DND-41 (cell line): ENCODE measurements around the gene PROB1.
A peak's percentile ranks its signal among the peaks of the same experiment; 100 is the strongest.

Experiments used
- ATAC-seq: fragments of 200-7000 bp; cut with Tn5 transposase; 3 replicates; pipeline ENCODE4 v1.9.1; 2021; ENCODE audit warnings: low read depth; ENCODE audit not compliant: insufficient read depth
- DNase-seq: peaks from one replicate; pipeline ENCODE4 v3.0.0-alpha.2; 2020
- H2AFZ ChIP-seq: 2 replicates; pipeline ENCODE4 v1.6.0; 2012; ENCODE audit warnings: low read depth, low read length
- H3K27ac ChIP-seq: 2 replicates; pipeline ENCODE4 v1.5.1; 2012; ENCODE audit warnings: low read length, inconsistent platforms
- H3K27me3 ChIP-seq: fragments of 200-600 bp; sonication (generic); 2 replicates; pipeline ENCODE4 v1.6.0; 2012; ENCODE audit warnings: low read length, mild to moderate bottlenecking, inconsistent platforms; ENCODE audit not compliant: insufficient read depth, poor library complexity
- H3K36me3 ChIP-seq: 2 replicates; pipeline ENCODE4 v1.5.1; 2012; ENCODE audit warnings: low read length, inconsistent platforms; ENCODE audit not compliant: insufficient read depth
- H3K4me1 ChIP-seq: 2 replicates; pipeline ENCODE4 v1.5.1; 2012; ENCODE audit warnings: mild to moderate bottlenecking, low read length; ENCODE audit not compliant: insufficient read depth
- H3K4me2 ChIP-seq: 2 replicates; pipeline ENCODE4 v1.6.0; 2012; ENCODE audit warnings: mild to moderate bottlenecking, moderate library complexity, low read length, inconsistent platforms; ENCODE audit not compliant: insufficient read depth
- H3K4me3 ChIP-seq, 2 experiments: fragments of 200-600 bp in 1 of 2; shearing (Covaris generic) in 1 of 2; 2 replicates each; pipeline ENCODE4 v1.5.1; 2012 to 2016; ENCODE audit warnings: inconsistent platforms in 2 of 2, low read length in 2 of 2, mild to moderate bottlenecking in 2 of 2, low read depth in 1 of 2, moderate library complexity in 1 of 2
- H3K79me2 ChIP-seq: 2 replicates; pipeline ENCODE4 v1.6.0; 2012; ENCODE audit warnings: low read length, inconsistent platforms; ENCODE audit not compliant: insufficient read depth
- H3K9ac ChIP-seq: 2 replicates; pipeline ENCODE4 v1.6.0; 2012; ENCODE audit warnings: low read depth, mild to moderate bottlenecking, inconsistent platforms, low read length, moderate library complexity
- H3K9me3 ChIP-seq: 2 replicates; pipeline ENCODE4 v1.5.1; 2012; ENCODE audit warnings: low read length, moderate library complexity, mild to moderate bottlenecking, inconsistent platforms; ENCODE audit not compliant: insufficient read depth, severe bottlenecking
- H4K20me1 ChIP-seq: 2 replicates; pipeline ENCODE4 v1.6.0; 2012; ENCODE audit warnings: low read length; ENCODE audit not compliant: insufficient read depth
- CTCF ChIP-seq: IDR thresholded peaks from 2 replicates; pipeline ENCODE4 v1.5.1; 2012; ENCODE audit warnings: borderline replicate concordance, low read length, moderate library complexity, mild to moderate bottlenecking; ENCODE audit not compliant: poor library complexity, severe bottlenecking; ENCODE audit errors: extremely low read depth
- EZH2 ChIP-seq: IDR thresholded peaks from 3 replicates; pipeline ENCODE4 v1.6.1; 2012; ENCODE audit warnings: borderline replicate concordance, low read depth, mild to moderate bottlenecking, moderate library complexity, low read length, inconsistent platforms; ENCODE audit not compliant: severe bottlenecking

Gene PROB1

GRCh38 chr5:139383275-139383992, 11.5 kb downstream of the PROB1 start, which contains the start of gene SLC23A1:
TSS of gene SLC23A1 (minus strand) at chr5:139383297. CDS start at chr5:139383253, 44 bp downstream.
- Histone ChIP-seq H3K4me2 (peak within 1 kb of the TSS; percentile 46; the same call in 1 of the 2 replicates), H3K27me3 (no peaks in the 10 kb centered on the region), H3K79me2 (peaks cover 33% of the 10 kb centered on the region), H3K27ac (peak within 1 kb of the TSS; percentile 99), H3K36me3 (peaks cover 32% of the 10 kb centered on the region), H3K4me3 (no peak within 1 kb of the TSS), H4K20me1 (peaks cover 24% of the 10 kb centered on the region), H3K4me1 (peaks cover 53% of the 10 kb centered on the region), H3K9ac (peak within 1 kb of the TSS; percentile 87), H2AFZ (no peak within 1 kb of the TSS), H3K9me3 (no peaks in the 10 kb centered on the region)
- no peak for DNase-seq
- TF ChIP-seq CTCF, result no peak
- TF ChIP-seq EZH2, result no peak
- ATAC-seq, result no peak

- H3K27ac ChIP-seq, result peak overlapping the region; percentile 47; the same call in 1 of the 2 replicates
- DNase-seq (peak; percentile 15), ATAC-seq (no peak)
- no peaks in the 10 kb centered on the region for H3K9me3 ChIP-seq
- H2AFZ ChIP-seq, result no peak overlapping the region
- no peaks in the 10 kb centered on the region for H3K27me3 ChIP-seq
- no peak overlapping the region for H3K4me2 ChIP-seq
- no peak overlapping the region for H3K4me3 ChIP-seq
- TF ChIP-seq EZH2 (no peak), CTCF (no peak)
- peaks cover 32% of the 10 kb centered on the region for H3K36me3 ChIP-seq
- peaks cover 47% of the 10 kb centered on the region for H3K4me1 ChIP-seq
- H4K20me1 ChIP-seq, result peaks cover 19% of the 10 kb centered on the region
- no peak overlapping the region for H3K9ac ChIP-seq
- H3K79me2 ChIP-seq, result peaks cover 27% of the 10 kb centered on the region
Measured at GRCh38 chr5:139382807-139383206, 12.1 kb downstream of the PROB1 start.

GRCh38 chr5:139381837-139382761, 12.8 kb downstream of the PROB1 start:
- peak overlapping the region; percentile 47; the same call in 1 of the 2 replicates for H3K27ac ChIP-seq
- no peak overlapping the region for H3K4me2 ChIP-seq
- ATAC-seq (no peak), DNase-seq (peak; percentile 27)
- peaks cover 40% of the 10 kb centered on the region for H3K4me1 ChIP-seq
- H2AFZ ChIP-seq, result no peak overlapping the region
- TF ChIP-seq CTCF (no peak), EZH2 (no peak)
- no peaks in the 10 kb centered on the region for H3K27me3 ChIP-seq
- H3K4me3 ChIP-seq, result no peak overlapping the region
- no peaks in the 10 kb centered on the region for H3K9me3 ChIP-seq
- H4K20me1 ChIP-seq, result peaks cover 14% of the 10 kb centered on the region
- H3K79me2 ChIP-seq, result peaks cover 20% of the 10 kb centered on the region
- H3K9ac ChIP-seq, result no peak overlapping the region
- H3K36me3 ChIP-seq, result peaks cover 33% of the 10 kb centered on the region
